WERI-Rb-1 (cell line): Measurements from ENCODE around the gene TRIM44.

Experiments used
- DNase-seq: peaks from one replicate; pipeline ENCODE4 v3.0.0-alpha.2; 2020
- H3K27ac ChIP-seq: fragments of 250-450 bp; sonication (Bioruptor Pico); 2 replicates; pipeline ENCODE4 v1.5.1; 2020; ENCODE audit warnings: mild to moderate bottlenecking, moderate library complexity
- H3K27me3 ChIP-seq: fragments of 250-450 bp; sonication (Bioruptor Pico); 2 replicates; pipeline ENCODE4 v1.5.1; 2021; ENCODE audit warnings: mild to moderate bottlenecking, low read depth, moderate library complexity; ENCODE audit not compliant: insufficient read depth, severe bottlenecking
- H3K36me3 ChIP-seq: fragments of 250-450 bp; sonication (Bioruptor Pico); 2 replicates; pipeline ENCODE4 v1.5.1; 2020; ENCODE audit warnings: mild to moderate bottlenecking, moderate library complexity
- H3K4me3 ChIP-seq: 2 replicates; pipeline ENCODE4 v1.5.1; 2011; ENCODE audit warnings: low read depth, mild to moderate bottlenecking, control low read depth, low read length
- H3K9me3 ChIP-seq: fragments of 250-450 bp; sonication (Bioruptor Pico); 2 replicates; pipeline ENCODE4 v1.5.1; 2021; ENCODE audit warnings: mild to moderate bottlenecking, moderate library complexity; ENCODE audit not compliant: severe bottlenecking
- TF ChIP-seq, protein P1 (sequence below): IDR thresholded peaks from 2 replicates; pipeline ENCODE4 v1.5.1; 2011; ENCODE audit warnings: low read depth, mild to moderate bottlenecking, control low read depth, inconsistent platforms, low read length

TRIM44 gene

DNA sequence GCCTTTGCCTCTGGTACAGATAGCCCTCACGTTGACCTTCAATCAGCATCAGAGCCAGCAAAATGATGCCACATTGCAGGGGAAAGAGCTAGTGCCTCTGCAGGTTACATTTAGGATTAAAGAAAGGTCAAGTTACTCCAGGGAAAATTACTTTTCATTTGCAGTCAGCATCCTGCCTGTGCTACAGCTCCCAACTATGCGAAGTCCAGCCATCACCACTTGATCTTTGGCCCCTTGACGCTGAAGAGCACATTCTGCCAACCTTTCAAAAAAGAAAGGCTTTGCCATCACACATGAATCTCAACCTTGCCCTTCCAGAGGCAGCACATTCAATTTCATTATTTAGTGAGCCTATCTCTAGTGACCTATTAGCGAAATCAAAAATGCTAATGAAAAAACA is 33.1 kb upstream of the TRIM44 start:
- Histone ChIP-seq H3K4me3 (no peak overlapping the region), H3K36me3 (no peaks in the 10 kb centered on the region), H3K27me3 (no peaks in the 10 kb centered on the region), H3K9me3 (no peaks in the 10 kb centered on the region), H3K27ac (no peak overlapping the region)
- TF ChIP-seq, protein P1, sequence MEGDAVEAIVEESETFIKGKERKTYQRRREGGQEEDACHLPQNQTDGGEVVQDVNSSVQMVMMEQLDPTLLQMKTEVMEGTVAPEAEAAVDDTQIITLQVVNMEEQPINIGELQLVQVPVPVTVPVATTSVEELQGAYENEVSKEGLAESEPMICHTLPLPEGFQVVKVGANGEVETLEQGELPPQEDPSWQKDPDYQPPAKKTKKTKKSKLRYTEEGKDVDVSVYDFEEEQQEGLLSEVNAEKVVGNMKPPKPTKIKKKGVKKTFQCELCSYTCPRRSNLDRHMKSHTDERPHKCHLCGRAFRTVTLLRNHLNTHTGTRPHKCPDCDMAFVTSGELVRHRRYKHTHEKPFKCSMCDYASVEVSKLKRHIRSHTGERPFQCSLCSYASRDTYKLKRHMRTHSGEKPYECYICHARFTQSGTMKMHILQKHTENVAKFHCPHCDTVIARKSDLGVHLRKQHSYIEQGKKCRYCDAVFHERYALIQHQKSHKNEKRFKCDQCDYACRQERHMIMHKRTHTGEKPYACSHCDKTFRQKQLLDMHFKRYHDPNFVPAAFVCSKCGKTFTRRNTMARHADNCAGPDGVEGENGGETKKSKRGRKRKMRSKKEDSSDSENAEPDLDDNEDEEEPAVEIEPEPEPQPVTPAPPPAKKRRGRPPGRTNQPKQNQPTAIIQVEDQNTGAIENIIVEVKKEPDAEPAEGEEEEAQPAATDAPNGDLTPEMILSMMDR = no peak
- DNase-seq = no peak

DNA sequence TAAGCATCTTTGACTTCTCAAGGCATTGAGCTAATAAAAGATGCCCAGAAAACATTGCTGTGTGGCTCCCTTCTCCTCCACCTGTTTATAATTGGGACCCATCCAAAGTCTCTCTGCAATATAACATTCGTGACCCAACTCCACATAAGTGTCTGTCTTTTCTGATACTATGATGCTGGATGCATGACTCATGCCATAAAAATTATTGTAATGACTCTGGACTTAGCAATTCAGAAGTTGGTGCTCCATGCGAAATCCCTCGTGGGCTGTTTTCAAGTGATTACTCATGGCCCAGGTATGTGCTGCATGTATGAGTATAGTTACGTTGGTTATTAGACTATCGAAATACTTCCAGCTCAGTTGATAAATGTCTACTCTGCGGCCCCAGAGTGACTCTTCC is 32.7 kb upstream of the TRIM44 start:
- Histone ChIP-seq H3K27ac (no peak overlapping the region), H3K4me3 (no peak overlapping the region), H3K9me3 (no peaks in the 10 kb centered on the region), H3K36me3 (no peaks in the 10 kb centered on the region), H3K27me3 (no peaks in the 10 kb centered on the region)
- TF ChIP-seq, protein P1 = no peak
- DNase-seq = no peak

DNA sequence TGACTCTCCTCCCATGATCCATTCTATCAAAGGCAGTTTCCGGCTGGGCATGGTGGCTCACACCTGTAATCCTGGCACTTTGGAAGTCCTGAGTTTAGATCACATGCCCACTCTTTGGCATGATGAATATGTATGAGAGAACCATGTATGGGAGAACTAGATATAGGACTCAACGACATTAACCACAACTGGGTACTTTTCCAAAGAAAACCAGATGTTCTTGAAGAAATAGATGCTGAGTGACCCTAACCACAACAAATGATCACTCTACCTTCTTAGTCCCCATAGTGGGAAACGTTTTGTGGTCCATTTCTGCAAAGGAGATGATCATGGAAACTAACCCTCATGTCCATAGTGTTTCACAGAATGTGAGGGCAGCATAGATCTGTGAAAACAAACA is 30.7 kb upstream of the TRIM44 start:
- DNase-seq = no peak
- Histone ChIP-seq H3K27ac (no peak overlapping the region), H3K36me3 (no peaks in the 10 kb centered on the region), H3K27me3 (no peaks in the 10 kb centered on the region), H3K9me3 (no peaks in the 10 kb centered on the region), H3K4me3 (no peak overlapping the region)
- TF ChIP-seq, protein P1 = no peak

DNA sequence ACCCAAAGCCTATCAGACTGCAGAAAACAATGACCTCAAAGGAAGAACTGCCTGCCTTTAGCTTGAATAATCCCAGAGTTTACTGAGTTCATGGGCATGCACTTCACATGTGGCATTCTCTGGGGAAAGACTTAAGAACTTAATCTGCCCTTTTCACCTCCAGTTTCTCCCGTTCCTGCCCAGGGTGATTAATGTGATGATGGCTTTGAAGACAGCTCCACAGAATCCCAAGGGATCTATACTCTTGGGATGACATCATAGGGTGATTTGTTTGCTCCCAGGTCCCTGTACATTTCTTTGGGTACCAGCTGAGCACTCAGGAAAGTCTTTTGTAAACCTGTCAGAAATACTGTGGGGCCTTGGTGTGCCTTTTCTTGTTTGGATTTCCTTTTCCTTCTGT is 30.3 kb upstream of the TRIM44 start:
- peak; percentile 79 for DNase-seq
- TF ChIP-seq, protein P1 = no peak
- H3K27ac ChIP-seq = no peak overlapping the region

DNA sequence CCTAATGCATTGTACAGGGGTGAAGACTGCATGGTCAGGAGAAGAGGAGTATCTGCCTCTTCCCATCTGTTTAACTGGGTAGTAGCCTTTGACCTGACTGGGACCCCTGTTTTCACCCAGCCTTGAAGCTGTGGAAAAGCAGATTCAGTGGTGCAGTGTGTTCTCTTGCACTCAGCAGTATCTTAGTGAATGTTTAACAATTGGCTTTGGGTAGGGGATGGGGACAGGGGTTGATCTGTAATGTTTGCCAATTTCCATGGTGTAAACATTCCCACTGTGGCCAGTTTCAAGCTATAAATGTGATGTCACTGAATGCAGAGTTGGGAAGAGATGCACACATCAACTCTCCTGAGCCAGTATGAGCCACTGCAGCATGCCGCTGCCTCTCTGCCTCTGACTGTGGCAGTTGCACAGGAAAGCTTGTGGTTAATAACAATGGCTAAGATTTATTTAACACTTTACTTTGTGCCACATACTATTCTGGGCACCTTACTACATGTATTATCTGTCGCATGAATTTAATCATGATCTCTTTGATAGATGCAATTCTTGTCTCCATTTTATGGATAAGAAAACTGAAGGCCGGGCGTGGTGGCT is 28.6 kb upstream of the TRIM44 start:
- TF ChIP-seq, protein P1 = no peak
- Histone ChIP-seq H3K9me3 (no peaks in the 10 kb centered on the region), H3K4me3 (no peak overlapping the region), H3K36me3 (no peaks in the 10 kb centered on the region), H3K27me3 (no peaks in the 10 kb centered on the region), H3K27ac (no peak overlapping the region)
- DNase-seq = no peak

More for the DNA sequence above, 30.3 kb upstream of the TRIM44 start:
- no peaks in the 10 kb centered on the region for H3K9me3 ChIP-seq
- no peaks in the 10 kb centered on the region for H3K36me3 ChIP-seq
- no peaks in the 10 kb centered on the region for H3K27me3 ChIP-seq
- H3K4me3 ChIP-seq = no peak overlapping the region

DNA sequence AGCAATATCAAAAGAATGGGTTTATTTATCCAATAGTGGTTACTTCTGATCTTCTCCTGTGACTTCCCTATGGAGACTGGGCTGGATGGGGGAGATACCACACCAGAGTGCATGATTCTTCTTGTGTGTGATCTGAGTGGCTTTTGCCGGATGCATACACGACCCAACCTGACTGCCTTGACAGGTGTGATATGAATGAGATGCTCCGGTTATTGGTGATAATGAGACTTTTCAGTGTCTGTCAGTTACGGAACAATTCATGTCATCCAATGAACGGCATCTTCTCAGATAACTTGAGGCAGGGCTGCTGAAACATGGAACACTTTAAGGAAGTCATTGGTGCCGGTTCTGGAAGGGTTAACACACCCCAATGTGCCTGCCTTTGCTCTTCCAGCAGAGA is 26.6 kb upstream of the TRIM44 start:
- H3K9me3 ChIP-seq = no peaks in the 10 kb centered on the region
- no peak overlapping the region for H3K4me3 ChIP-seq
- H3K27me3 ChIP-seq = no peaks in the 10 kb centered on the region
- H3K36me3 ChIP-seq = no peaks in the 10 kb centered on the region
- no peak for DNase-seq
- no peak overlapping the region for H3K27ac ChIP-seq
- TF ChIP-seq, protein P1 = no peak
